Loucy (cell line): ENCODE data around the gene CARS2.

ENCODE experiments used
- H2AFZ ChIP-seq: fragments of 200-600 bp; sonication (generic); 2 replicates; pipeline ENCODE4 v1.6.0; 2016; ENCODE audit warnings: antibody characterized with exemption, mild to moderate bottlenecking, low read length, moderate library complexity
- H3F3A ChIP-seq: fragments of 200-600 bp; 2 replicates; pipeline ENCODE4 v1.6.0; 2016; ENCODE audit warnings: antibody characterized with exemption, low read depth, mild to moderate bottlenecking
- H3K27me3 ChIP-seq: fragments of 200-600 bp; sonication (generic); 2 replicates; pipeline ENCODE4 v1.6.1; 2014; ENCODE audit warnings: low read length, mild to moderate bottlenecking; ENCODE audit not compliant: insufficient read depth, poor library complexity, severe bottlenecking
- H3K36me3 ChIP-seq: fragments of 200-600 bp; sonication (generic); 2 replicates; pipeline ENCODE4 v1.6.1; 2016; ENCODE audit warnings: low read length; ENCODE audit not compliant: insufficient read depth
- H3K4me1 ChIP-seq: fragments of 200-600 bp; sonication (generic); 2 replicates; pipeline ENCODE4 v1.5.1; 2014; ENCODE audit warnings: low read length, mild to moderate bottlenecking; ENCODE audit not compliant: insufficient read depth, poor library complexity, severe bottlenecking
- H3K4me2 ChIP-seq: fragments of 200-600 bp; sonication (generic); 2 replicates; pipeline ENCODE4 v1.6.0; 2014; ENCODE audit warnings: antibody characterized with exemption, low read length, low read depth, mild to moderate bottlenecking; ENCODE audit not compliant: poor library complexity, severe bottlenecking
- H3K4me3 ChIP-seq: fragments of 200-600 bp; sonication (generic); 2 replicates; pipeline ENCODE4 v1.5.1; 2014; ENCODE audit warnings: low read length, mild to moderate bottlenecking, mixed read lengths; ENCODE audit not compliant: poor library complexity, severe bottlenecking
- H3K79me2 ChIP-seq: fragments of 200-600 bp; sonication (generic); 2 replicates; pipeline ENCODE4 v1.6.1; 2014; ENCODE audit warnings: low read length; ENCODE audit not compliant: insufficient read depth
- H3K9ac ChIP-seq: fragments of 200-600 bp; sonication (generic); 2 replicates; pipeline ENCODE4 v1.6.0; 2014; ENCODE audit warnings: mild to moderate bottlenecking, low read depth, low read length, moderate library complexity; ENCODE audit not compliant: poor library complexity, severe bottlenecking
- H3K9me2 ChIP-seq: fragments of 200-600 bp; sonication (generic); replicated peaks from 2 replicates; pipeline ENCODE4 v1.6.1; 2016; ENCODE audit warnings: low read depth, low read length, mixed read lengths
- H3K9me3 ChIP-seq: fragments of 200-600 bp; sonication (generic); 2 replicates; pipeline ENCODE4 v1.6.1; 2014; ENCODE audit warnings: mild to moderate bottlenecking, antibody characterized with exemption, low read length, low read depth; ENCODE audit not compliant: insufficient read depth
- H4K20me1 ChIP-seq: fragments of 200-600 bp; sonication (generic); 2 replicates; pipeline ENCODE4 v1.6.0; 2014; ENCODE audit warnings: antibody characterized with exemption, low read length, mild to moderate bottlenecking; ENCODE audit not compliant: insufficient read depth, poor library complexity, severe bottlenecking
- CTCF ChIP-seq: fragments of 200-600 bp; sonication (generic); conservative IDR thresholded peaks from 2 replicates; pipeline ENCODE4 v1.5.1; 2014; ENCODE audit warnings: mild to moderate bottlenecking, antibody characterized with exemption, low read length
- EZH2phosphoT487 ChIP-seq: fragments of 200-600 bp; IDR thresholded peaks from 2 replicates; pipeline ENCODE4 v1.6.1; 2018; ENCODE audit warnings: antibody characterized with exemption, mild to moderate bottlenecking, moderate library complexity, borderline replicate concordance

CARS2 gene

GRCh38 chr13:110689041-110689440 lies 16.9 kb downstream of the CARS2 start:
- Histone ChIP-seq H3K4me1 (no peaks in the 10 kb centered on the region), H3K9ac (no peak overlapping the region), H3F3A (no peaks in the 10 kb centered on the region), H2AFZ (no peak overlapping the region), H4K20me1 (no peaks in the 10 kb centered on the region), H3K79me2 (no peaks in the 10 kb centered on the region), H3K4me3 (no peak overlapping the region), H3K36me3 (peaks cover 32% of the 10 kb centered on the region; the same call in 1 of the 2 replicates), H3K9me3 (no peaks in the 10 kb centered on the region), H3K4me2 (no peak overlapping the region), H3K27me3 (no peaks in the 10 kb centered on the region), H3K9me2 (no peaks in the 10 kb centered on the region)
- TF ChIP-seq CTCF, result no peak
- TF ChIP-seq EZH2phosphoT487, result no peak

- no peak for TF ChIP-seq EZH2phosphoT487
- Histone ChIP-seq H2AFZ (no peak overlapping the region), H3K4me3 (no peak overlapping the region), H3F3A (no peaks in the 10 kb centered on the region), H3K9me2 (no peaks in the 10 kb centered on the region), H3K36me3 (peaks cover 40% of the 10 kb centered on the region; the same call in 1 of the 2 replicates), H3K9ac (no peak overlapping the region), H3K79me2 (no peaks in the 10 kb centered on the region), H3K4me1 (no peaks in the 10 kb centered on the region), H3K4me2 (no peak overlapping the region), H4K20me1 (no peaks in the 10 kb centered on the region), H3K9me3 (no peaks in the 10 kb centered on the region), H3K27me3 (no peaks in the 10 kb centered on the region)
Observed at GRCh38 chr13:110687736-110688135, 18.2 kb downstream of the CARS2 start.

- no peaks in the 10 kb centered on the region for H3K4me1 ChIP-seq
- H3K4me2 ChIP-seq, result no peak overlapping the region
- H3K9me2 ChIP-seq, result no peaks in the 10 kb centered on the region
- no peak for TF ChIP-seq EZH2phosphoT487
- TF ChIP-seq CTCF, result no peak
- no peaks in the 10 kb centered on the region for H3K9me3 ChIP-seq
- H4K20me1 ChIP-seq, result no peaks in the 10 kb centered on the region
- H3K36me3 ChIP-seq, result peaks cover 55% of the 10 kb centered on the region; the same call in 1 of the 2 replicates
- H3K27me3 ChIP-seq, result no peaks in the 10 kb centered on the region
- H3K9ac ChIP-seq, result no peak overlapping the region
- no peak overlapping the region for H3K4me3 ChIP-seq
- no peaks in the 10 kb centered on the region for H3K79me2 ChIP-seq
- no peak overlapping the region for H2AFZ ChIP-seq
- H3F3A ChIP-seq, result no peaks in the 10 kb centered on the region
Observed at GRCh38 chr13:110685305-110686020, 20.5 kb downstream of the CARS2 start.
